Measurements from ENCODE around the gene ARHGEF26.
A peak's percentile ranks its signal among the peaks of the same experiment; 100 is the strongest.
"Not testable (repeated sequence)": the region's sequence is repeated elsewhere in the genome, so short reads cannot be mapped to it uniquely, and the experiment has no call there.

ARHGEF26 gene, protein sequence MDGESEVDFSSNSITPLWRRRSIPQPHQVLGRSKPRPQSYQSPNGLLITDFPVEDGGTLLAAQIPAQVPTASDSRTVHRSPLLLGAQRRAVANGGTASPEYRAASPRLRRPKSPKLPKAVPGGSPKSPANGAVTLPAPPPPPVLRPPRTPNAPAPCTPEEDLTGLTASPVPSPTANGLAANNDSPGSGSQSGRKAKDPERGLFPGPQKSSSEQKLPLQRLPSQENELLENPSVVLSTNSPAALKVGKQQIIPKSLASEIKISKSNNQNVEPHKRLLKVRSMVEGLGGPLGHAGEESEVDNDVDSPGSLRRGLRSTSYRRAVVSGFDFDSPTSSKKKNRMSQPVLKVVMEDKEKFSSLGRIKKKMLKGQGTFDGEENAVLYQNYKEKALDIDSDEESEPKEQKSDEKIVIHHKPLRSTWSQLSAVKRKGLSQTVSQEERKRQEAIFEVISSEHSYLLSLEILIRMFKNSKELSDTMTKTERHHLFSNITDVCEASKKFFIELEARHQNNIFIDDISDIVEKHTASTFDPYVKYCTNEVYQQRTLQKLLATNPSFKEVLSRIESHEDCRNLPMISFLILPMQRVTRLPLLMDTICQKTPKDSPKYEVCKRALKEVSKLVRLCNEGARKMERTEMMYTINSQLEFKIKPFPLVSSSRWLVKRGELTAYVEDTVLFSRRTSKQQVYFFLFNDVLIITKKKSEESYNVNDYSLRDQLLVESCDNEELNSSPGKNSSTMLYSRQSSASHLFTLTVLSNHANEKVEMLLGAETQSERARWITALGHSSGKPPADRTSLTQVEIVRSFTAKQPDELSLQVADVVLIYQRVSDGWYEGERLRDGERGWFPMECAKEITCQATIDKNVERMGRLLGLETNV

DNA sequence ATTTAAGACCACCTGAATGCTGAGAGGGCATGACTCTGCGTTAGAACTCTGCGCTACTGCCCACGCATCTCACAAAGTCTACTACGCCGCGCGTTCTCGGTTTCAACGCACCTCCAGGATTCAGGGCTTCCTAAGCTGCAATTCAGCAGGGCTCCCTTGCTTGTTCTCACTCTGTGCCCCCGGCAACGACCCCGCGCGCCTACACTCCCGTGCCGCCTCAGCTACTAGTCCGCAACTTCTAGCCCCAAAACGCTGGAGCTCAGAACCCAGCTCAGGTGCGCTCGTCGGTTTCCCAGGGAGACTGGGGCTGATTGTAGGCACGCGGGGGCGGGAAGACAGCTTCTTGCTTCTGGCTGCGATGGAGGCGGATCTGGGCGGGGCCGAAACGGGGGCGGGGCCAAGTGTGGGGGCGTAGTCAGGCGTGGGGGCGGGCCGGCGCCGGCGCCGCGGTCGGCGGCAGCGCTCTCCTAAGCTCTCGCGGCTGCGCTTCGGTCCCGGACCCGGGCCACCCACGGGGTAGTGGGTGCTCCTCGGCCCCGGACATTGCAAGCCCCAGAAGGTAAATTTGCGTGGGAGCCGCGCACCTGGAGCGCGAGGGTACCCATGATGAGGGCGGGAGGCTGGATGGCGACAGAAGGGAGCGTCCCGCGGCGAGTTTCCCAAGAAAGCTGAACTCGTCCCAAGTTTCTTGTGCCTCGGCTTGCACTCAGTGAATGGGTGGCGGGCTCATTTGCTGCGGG lies at the start of gene ARHGEF26:
Gene ARHGEF26 (plus strand): TSS at position 430 of the 740 bp plus-strand sequence. CDS start 603 bp downstream, outside the sequence.
- H3K4me3 Mint-ChIP-seq = peak within 1 kb of the TSS; percentile 86 to 90
- H3K9me3 Mint-ChIP-seq = no peaks in the 10 kb centered on the region
- H3K4me1 Mint-ChIP-seq = peaks cover 32% of the 10 kb centered on the region
- ATAC-seq (peak; percentile 75), DNase-seq (peak; percentile 60 to 65)
- peaks cover 73% of the 10 kb centered on the region for H3K27me3 Mint-ChIP-seq
- H3K27ac Mint-ChIP-seq = no peak within 1 kb of the TSS

DNA sequence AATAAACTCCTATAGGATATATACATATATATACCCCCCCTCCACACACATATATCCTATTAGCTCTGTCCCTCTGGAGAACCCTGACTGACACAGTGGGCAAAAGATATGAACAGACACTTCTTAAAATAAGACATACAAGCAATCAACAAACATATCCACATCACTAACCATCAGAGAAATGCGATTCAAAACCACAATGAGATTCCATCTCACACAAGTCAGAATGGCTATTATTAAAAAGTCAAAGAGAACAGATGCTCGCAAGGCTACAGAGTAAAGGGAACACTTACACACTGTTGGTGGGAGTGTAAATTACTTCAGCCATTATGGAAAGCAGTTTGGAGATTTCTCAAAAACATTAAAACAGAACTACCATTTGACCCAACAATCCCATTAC lies 46.2 kb upstream of the ARHGEF26 start:
- DNase-seq = no peak
- Mint-ChIP-seq H3K9me3 (peaks cover 0 to 5% of the 10 kb centered on the region in 2 donors), H3K27me3 (peaks cover 6% of the 10 kb centered on the region), H3K27ac (no peak overlapping the region), H3K4me1 (no peaks in the 10 kb centered on the region), H3K4me3 (no peak overlapping the region)
- no peak for ATAC-seq

DNA sequence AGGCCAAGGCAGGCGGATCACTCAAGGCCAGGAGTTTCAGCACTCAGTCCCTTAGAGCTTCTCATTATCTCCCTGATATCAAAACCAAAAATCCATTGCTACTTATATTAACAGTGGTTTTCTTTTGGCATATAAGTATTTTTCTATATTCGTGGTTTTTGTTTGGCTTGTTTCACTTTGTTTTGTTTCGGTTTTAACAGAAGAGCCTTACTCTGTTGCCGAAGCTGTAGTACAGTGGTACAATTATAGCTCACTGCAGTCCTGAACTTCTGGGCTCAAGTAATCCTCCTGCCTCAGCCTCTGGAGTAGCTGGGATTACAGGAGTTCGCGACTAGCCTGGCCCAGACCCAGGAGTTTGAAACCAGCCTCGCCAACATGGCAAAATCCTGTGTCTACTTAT lies 42.5 kb upstream of the ARHGEF26 start:
- no peak for ATAC-seq
- Mint-ChIP-seq H3K4me1 (no peaks in the 10 kb centered on the region), H3K9me3 (no peaks in the 10 kb centered on the region), H3K27me3 (no peaks in the 10 kb centered on the region), H3K27ac (no peak overlapping the region), H3K4me3 (no peak overlapping the region)
- no peak for DNase-seq

DNA sequence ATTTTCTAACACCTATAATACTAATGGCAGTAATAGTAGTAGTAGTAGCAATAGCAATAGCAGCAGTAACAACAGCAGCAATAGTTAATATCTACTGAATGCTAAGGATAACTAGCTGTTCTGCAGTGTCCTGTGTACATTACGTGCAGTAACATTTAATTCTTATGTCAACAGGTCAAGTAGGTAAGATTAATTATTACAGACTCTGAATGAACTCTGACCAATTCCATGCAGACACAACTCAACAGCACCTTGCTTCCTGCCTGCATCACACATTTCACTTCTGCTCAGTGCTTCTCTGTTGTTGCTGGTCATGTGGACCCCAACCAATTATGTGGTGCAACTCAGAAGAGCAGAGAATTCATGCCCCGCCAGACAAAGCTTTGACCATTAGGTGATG lies 39.9 kb upstream of the ARHGEF26 start:
- no peak for DNase-seq
- no peaks in the 10 kb centered on the region for H3K4me1 Mint-ChIP-seq
- H3K27ac Mint-ChIP-seq = no peak overlapping the region

DNA sequence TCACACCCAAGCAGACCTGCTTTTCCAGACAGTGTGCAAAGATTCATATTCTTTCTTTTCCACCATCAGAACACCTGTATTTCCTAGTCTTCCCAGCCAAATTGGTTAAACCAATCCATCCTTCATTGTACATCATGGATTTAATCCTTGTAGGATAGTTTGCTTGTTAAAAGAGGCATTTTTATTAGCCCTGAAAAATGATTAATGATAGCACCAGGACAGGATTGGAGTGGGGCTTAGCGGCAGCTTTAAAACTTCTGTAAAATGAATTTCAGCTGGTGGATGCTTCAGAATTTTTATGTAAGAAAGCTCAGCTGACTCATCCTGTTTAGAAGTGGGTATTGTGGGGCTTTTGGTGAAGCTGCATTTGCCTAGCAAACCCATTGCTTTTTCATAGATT lies 36.1 kb upstream of the ARHGEF26 start:
- H3K4me1 Mint-ChIP-seq = no peaks in the 10 kb centered on the region

More for the DNA sequence above, 39.9 kb upstream of the ARHGEF26 start:
- H3K4me3 Mint-ChIP-seq = no peak overlapping the region
- ATAC-seq = no peak
- no peaks in the 10 kb centered on the region for H3K9me3 Mint-ChIP-seq
- no peaks in the 10 kb centered on the region for H3K27me3 Mint-ChIP-seq

DNA sequence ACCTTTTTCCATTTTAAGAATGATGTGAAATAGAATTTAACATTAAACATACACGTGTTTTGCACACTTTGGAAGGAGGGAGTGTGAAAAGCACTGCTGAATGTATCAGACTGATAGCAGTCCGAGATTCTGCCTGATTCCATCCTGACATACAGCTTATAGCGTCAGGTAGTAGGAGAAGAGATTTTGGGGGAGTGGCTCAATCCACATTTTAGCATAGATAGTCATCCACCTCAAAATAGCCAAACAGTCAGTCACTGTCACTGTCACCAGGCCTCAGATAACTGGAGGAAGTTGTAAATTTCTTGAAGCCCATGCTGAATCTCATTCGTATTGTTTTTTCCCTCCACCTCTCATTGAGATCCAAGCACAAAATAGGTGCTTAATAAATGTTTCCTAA lies 35.4 kb upstream of the ARHGEF26 start:
- H3K4me3 Mint-ChIP-seq = no peak overlapping the region
- H3K9me3 Mint-ChIP-seq = no peaks in the 10 kb centered on the region

More for the DNA sequence above, 36.1 kb upstream of the ARHGEF26 start:
- no peaks in the 10 kb centered on the region for H3K27me3 Mint-ChIP-seq
- H3K4me3 Mint-ChIP-seq = no peak overlapping the region
- DNase-seq (no peak), ATAC-seq (no peak)
- no peaks in the 10 kb centered on the region for H3K9me3 Mint-ChIP-seq
- no peak overlapping the region for H3K27ac Mint-ChIP-seq

DNA sequence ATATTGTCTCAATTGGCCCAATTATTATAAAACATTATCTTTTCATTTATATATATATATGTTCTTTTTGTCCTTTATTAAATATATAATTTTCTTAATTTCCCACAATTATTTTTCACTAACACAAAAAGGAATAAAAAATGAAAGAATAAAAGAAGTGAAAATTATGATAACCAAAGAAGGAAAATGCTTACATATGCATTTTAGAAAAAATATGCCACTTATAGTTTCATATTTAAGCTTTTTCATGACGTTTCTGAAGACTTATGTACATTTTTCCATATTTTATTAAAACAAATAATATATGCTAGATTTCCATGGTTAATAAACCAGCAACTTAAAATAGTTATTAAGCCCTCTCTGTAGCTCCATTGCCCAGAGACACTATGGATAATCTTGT lies 34.9 kb upstream of the ARHGEF26 start:
- H3K4me1 Mint-ChIP-seq = no peaks in the 10 kb centered on the region

More for the DNA sequence above, 35.4 kb upstream of the ARHGEF26 start:
- H3K27ac Mint-ChIP-seq = no peak overlapping the region
- H3K27me3 Mint-ChIP-seq = no peaks in the 10 kb centered on the region
- DNase-seq (no peak), ATAC-seq (no peak)
- no peaks in the 10 kb centered on the region for H3K4me1 Mint-ChIP-seq

DNA sequence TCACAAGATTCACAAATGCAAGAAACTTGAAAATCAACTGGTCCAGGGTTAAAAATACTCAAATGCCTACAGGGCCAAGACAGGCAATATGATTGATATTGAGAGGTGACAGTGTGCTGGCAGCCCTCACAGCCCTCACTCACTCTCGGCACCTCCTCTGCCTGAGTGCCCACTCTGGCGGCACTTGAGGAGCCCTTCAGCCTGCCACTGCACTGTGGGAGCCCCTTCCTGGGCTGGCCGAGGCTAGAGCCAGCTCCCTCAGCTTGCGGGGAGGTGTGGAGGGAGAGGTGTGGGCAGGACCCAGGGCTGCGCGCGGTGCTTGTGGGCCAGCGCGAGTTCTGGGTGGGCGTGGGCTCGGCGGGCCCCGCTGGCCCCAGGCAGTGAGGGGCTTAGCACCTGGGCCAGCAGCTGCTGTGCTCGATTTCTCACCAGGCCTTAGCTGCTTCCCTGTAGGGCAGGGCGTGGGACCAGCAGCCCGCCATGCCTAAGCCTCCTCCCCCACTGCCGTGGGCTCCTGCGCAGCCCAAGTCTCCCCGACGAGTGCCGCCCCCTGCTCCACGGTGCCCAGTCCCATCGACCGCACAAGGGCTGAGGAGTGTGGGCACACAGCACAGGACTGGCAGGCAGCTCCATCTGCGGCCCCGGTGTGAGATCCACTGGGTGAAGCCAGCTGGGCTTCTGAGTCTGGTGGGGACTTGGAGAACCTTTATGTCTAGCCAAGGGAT lies 33.3 kb upstream of the ARHGEF26 start:
- H3K27ac Mint-ChIP-seq, H3K4me3 Mint-ChIP-seq, H3K4me1 Mint-ChIP-seq, H3K27me3 Mint-ChIP-seq, DNase-seq, H3K9me3 Mint-ChIP-seq: not testable (repeated sequence)
- peak; percentile 18 for ATAC-seq

More for the DNA sequence above, 34.9 kb upstream of the ARHGEF26 start:
- no peaks in the 10 kb centered on the region for H3K27me3 Mint-ChIP-seq
- H3K27ac Mint-ChIP-seq = no peak overlapping the region
- H3K9me3 Mint-ChIP-seq = no peaks in the 10 kb centered on the region
- DNase-seq (no peak), ATAC-seq (no peak)
- no peak overlapping the region for H3K4me3 Mint-ChIP-seq

DNA sequence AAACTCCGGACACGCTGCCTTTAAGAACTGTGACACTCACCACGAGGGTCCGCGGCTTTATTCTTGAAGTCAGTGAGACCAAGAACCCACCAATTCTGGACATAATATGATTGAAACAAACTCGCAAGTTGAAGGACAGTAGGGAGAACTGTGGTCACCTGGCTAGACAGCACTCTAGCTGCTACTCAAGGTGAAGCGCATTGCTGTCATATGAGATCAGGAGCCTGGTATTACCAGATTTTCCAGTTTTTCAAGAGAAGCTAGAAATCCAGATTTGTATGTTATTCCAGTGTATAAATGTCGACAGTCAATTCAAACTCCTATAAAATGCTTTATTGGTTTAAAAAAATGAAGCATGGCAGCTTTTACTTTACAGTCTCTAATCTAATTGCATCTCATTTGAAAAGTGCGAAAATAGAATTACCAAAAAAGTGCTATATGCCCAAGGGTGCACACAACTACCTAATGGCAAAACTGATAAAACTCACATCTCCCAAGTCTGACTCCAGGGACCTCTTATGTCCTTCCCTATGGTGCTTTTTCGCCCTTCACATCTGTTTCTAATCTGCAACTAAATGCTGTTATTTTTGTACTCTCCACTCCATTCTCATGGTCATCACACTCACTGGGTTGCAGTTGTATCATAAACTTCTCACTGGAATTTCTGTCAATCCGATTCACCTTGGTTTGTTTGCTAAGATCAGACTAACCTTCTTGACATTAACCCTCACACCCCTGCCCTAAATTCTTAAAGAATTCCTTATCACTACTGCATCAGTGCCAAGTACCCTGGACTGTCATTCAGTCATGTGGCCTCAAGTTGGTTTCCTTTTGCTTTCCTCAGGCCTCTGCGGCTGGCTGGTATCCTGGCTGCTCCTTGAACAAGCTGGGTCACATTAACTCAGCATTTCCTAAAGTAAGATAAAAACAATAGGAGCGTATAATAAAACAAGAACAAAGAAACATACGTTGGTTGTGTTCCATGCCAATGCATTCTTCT lies 31.5 kb upstream of the ARHGEF26 start:
- DNase-seq (no peak), ATAC-seq (no peak)
- Mint-ChIP-seq H3K27me3 (no peaks in the 10 kb centered on the region), H3K4me3 (no peak overlapping the region), H3K4me1 (no peaks in the 10 kb centered on the region), H3K9me3 (no peaks in the 10 kb centered on the region), H3K27ac (no peak overlapping the region)

DNA sequence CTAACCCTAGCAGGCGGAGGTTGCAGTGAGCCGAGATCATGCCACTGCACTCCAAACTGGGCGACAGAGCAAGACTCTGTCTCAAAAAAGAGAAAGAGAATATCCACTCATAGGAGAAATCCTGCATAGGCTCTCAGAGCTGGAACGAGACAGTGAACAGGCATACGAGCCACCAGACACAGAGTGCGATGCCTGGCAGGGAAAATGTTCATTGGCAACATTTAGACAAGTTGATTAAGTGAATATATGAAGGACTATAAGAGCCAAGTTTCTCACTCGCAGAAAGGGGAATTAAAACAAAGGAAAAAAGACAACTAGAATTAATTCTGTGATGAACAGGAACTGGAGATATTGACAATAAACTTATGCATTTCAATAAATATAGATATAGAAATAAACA lies 27.1 kb upstream of the ARHGEF26 start:
- Mint-ChIP-seq H3K4me3 (no peak overlapping the region), H3K9me3 (no peaks in the 10 kb centered on the region), H3K4me1 (no peaks in the 10 kb centered on the region), H3K27me3 (no peaks in the 10 kb centered on the region), H3K27ac (no peak overlapping the region)
- DNase-seq (no peak), ATAC-seq (no peak)

DNA sequence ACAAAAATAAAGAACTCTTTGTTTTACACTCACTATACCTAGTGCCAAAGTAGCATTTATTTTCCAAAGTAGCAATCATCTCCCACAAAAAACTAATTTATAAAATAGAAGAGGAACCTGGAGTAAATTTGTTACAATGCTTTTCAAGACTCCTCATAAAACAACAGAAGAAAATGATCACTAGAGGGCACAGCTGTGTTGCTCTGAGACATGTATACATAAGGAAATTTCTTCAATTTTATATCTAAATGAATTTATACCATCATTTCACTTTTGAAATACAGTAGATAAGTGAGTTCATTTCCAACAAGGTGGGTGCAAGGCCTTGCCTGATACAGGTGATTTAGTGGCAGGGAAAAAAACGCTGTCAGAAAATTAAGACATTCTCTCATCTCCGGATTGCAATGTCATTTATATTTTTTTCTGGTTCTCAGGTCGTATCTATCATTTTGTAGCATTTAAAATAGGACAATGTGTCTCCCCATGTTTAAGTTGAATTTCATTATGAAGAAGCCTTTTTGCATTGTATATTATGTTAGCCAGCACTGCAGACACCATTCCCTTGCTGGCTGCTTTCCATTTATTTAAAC lies 25.3 kb upstream of the ARHGEF26 start:
- no peak overlapping the region for H3K27ac Mint-ChIP-seq
- no peak for DNase-seq

DNA sequence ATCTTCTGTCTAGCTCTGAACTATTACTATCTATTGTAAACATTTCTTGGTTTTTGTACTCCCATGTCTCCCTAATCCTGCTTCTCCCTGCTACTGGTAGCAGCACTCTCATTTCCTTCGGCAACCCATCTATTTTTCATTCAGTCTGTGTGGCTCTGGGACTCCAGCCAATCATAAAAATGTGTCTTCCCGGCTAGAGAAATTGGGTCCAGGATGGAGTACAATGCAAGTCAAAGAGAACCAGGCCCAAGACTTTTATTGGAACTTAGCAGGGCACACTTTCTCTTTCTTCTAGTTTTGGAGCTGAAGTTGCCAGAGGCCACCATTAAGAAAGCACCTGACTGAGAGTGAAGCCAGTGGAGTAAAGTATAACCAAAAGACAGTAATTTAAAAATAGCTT lies 22.8 kb upstream of the ARHGEF26 start:
- Mint-ChIP-seq H3K4me1 (no peaks in the 10 kb centered on the region), H3K4me3 (no peak overlapping the region), H3K27ac (no peak overlapping the region), H3K27me3 (no peaks in the 10 kb centered on the region), H3K9me3 (no peaks in the 10 kb centered on the region)
- no peak for DNase-seq
- no peak for ATAC-seq

More for the DNA sequence above, 25.3 kb upstream of the ARHGEF26 start:
- no peaks in the 10 kb centered on the region for H3K9me3 Mint-ChIP-seq
- no peaks in the 10 kb centered on the region for H3K27me3 Mint-ChIP-seq
- ATAC-seq = no peak
- no peak overlapping the region for H3K4me3 Mint-ChIP-seq
- H3K4me1 Mint-ChIP-seq = no peaks in the 10 kb centered on the region

DNA sequence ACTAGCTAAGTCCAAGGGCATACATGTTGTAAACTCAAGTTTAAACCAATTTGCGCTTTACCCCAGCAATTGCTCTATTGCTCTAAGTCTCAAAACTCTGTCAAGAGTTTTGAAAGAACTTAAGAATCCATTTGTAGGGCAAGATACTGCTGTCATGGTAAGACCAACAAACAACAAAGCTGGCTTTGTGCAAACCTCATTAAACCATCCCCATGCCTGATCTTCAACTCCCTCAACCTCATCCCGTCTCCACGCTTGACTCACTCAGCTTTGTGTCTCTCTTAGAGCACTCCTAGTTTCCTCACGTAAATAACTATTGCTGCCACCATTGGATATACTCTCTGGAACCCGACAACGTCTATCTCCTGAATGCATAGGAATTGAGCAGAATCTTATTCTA lies 20.6 kb upstream of the ARHGEF26 start:
- no peaks in the 10 kb centered on the region for H3K27me3 Mint-ChIP-seq
- DNase-seq (no peak), ATAC-seq (no peak)
- H3K27ac Mint-ChIP-seq = no peak overlapping the region
- no peaks in the 10 kb centered on the region for H3K9me3 Mint-ChIP-seq
- no peak overlapping the region for H3K4me3 Mint-ChIP-seq
- H3K4me1 Mint-ChIP-seq = no peaks in the 10 kb centered on the region

DNA sequence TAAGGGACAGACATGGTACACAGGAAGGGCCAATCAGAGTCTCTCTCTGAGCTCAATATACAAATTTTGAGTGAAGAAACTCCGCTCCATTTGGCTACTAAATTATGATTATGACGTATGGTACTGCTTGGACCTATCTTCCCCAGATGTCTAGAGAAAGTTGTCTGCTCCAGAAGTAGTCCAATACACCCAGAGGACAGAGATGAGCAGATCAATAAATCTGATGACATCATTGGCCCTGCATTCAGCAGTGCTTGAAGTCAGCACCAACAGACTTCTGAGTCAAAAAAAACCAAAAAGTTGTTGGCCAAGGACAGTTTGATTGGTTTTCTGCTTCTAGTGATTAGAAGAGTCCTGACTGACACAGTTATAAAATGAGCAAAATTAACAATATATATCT lies 19.9 kb upstream of the ARHGEF26 start:
- DNase-seq = no peak
- Mint-ChIP-seq H3K27ac (no peak overlapping the region), H3K4me3 (no peak overlapping the region), H3K4me1 (no peaks in the 10 kb centered on the region), H3K9me3 (no peaks in the 10 kb centered on the region), H3K27me3 (no peaks in the 10 kb centered on the region)
- ATAC-seq = no peak

Measured in stimulated activated naive CD8-positive, alpha-beta T cell treated with anti-CD3 and anti-CD28 coated beads, Interleukin-15, amount 100 ng/mL, for 72 hours (primary cell).